ENCODE data around the gene VEPH1.
"Not testable (repeated sequence)": the region's sequence is repeated elsewhere in the genome, so short reads cannot be mapped to it uniquely, and the experiment has no call there.

VEPH1 gene

GRCh38 chr3:157381606-157382005, 121.6 kb downstream of the VEPH1 start:
- DNase-seq = no peak

GRCh38 chr3:157379525-157380140, 123.6 kb downstream of the VEPH1 start:
- DNase-seq = no peak

GRCh38 chr3:157376603-157377300, 126.5 kb downstream of the VEPH1 start:
- no peak for DNase-seq

- no peak for DNase-seq
These were observed 127.8 kb downstream of the VEPH1 start for GRCh38 chr3:157375342-157375986.

GRCh38 chr3:157374933-157375332, 128.3 kb downstream of the VEPH1 start:
- no peak for DNase-seq

GRCh38 chr3:157373783-157374182, 129.4 kb downstream of the VEPH1 start:
- DNase-seq = no peak

GRCh38 chr3:157370867-157371266, 132.3 kb downstream of the VEPH1 start:
- DNase-seq = no peak

GRCh38 chr3:157369727-157370421, 133.3 kb downstream of the VEPH1 start:
- DNase-seq = no peak

GRCh38 chr3:157368171-157368570, 135.0 kb downstream of the VEPH1 start:
- no peak for DNase-seq

- no peak for DNase-seq
These were observed 139.8 kb downstream of the VEPH1 start for GRCh38 chr3:157363393-157363792.

GRCh38 chr3:157362348-157362747, 140.9 kb downstream of the VEPH1 start:
- no peak for DNase-seq

GRCh38 chr3:157360044-157360443, 143.2 kb downstream of the VEPH1 start:
- DNase-seq = no peak

- no peak for DNase-seq
These were observed 146.7 kb downstream of the VEPH1 start for GRCh38 chr3:157356541-157356940.

- DNase-seq = no peak
These were observed 147.9 kb downstream of the VEPH1 start for GRCh38 chr3:157355276-157355675.

GRCh38 chr3:157354722-157355121, 148.5 kb downstream of the VEPH1 start:
- no peak for DNase-seq

- no peak for DNase-seq
These were observed 149.0 kb downstream of the VEPH1 start for GRCh38 chr3:157354254-157354653.

GRCh38 chr3:157353652-157354051, 149.6 kb downstream of the VEPH1 start:
- no peak for DNase-seq

GRCh38 chr3:157351981-157352380, 151.2 kb downstream of the VEPH1 start:
- no peak for DNase-seq

- not testable (repeated sequence) for DNase-seq
These were observed 152.6 kb downstream of the VEPH1 start for GRCh38 chr3:157350651-157351050.

- DNase-seq = not testable (repeated sequence)
These were observed 154.7 kb downstream of the VEPH1 start for GRCh38 chr3:157348304-157349075.

- DNase-seq = no peak
These were observed 155.5 kb downstream of the VEPH1 start for GRCh38 chr3:157347577-157348303.
